ENCODE data around the gene KRT37. TPM values are rescaled to one million over a fixed set of nuclear protein-coding genes. Genes with fewer than 3 reads are reported as not detected.
"Not testable (repeated sequence)": the region's sequence is repeated elsewhere in the genome, so short reads cannot be mapped to it uniquely, and the experiment has no call there.

The KRT37 gene
- total RNA-seq, 1 experiment from 2014 or later, result not detected

DNA sequence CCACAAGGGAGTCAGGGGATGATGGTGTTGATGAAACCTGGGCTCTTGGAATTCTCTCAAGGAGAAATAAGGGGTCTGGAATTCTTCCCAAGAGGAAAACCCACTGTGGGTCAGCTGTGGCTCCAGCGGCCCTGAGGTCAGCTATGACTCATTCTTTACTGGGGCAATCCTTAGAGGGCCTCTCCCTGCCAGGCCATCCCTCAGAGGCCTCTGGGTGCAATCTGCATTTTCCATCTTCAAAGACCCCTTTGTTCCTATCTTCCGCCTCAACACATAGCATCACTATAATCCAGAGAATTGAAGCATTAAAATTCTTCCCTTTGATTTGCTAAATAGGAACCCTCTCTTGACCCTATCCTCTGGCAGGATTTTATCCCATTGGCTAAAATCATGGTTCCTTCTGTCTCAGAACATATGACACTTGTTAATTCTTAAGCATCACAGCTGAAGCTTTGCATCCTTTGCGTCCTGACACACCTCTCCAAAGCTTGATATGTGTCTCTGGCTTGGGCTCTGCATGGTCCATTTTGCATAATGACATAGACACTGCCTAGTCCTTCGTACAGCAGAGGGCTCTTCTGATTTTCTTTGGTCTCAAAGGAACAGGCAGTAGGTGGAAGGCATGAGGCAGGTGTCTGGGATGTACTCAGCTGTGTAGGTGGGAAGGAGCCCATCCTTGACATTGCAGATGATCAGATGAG lies 4.4 kb upstream of the KRT37 start:
- H3K27me3 ChIP-seq (replicated peaks), result no peaks in the 10 kb centered on the region
- H3K9me3 ChIP-seq (replicated peaks), result no peaks in the 10 kb centered on the region
- no peak overlapping the region for H3K4me3 ChIP-seq
- no peak overlapping the region for H3K27ac ChIP-seq
- H3K4me1 ChIP-seq (replicated peaks), result no peaks in the 10 kb centered on the region
- DNase-seq (ENCODE audit: low read depth in 1 of 2, low spot score in 2 of 2), result no peak
- H3K36me3 ChIP-seq, result no peaks in the 10 kb centered on the region

DNA sequence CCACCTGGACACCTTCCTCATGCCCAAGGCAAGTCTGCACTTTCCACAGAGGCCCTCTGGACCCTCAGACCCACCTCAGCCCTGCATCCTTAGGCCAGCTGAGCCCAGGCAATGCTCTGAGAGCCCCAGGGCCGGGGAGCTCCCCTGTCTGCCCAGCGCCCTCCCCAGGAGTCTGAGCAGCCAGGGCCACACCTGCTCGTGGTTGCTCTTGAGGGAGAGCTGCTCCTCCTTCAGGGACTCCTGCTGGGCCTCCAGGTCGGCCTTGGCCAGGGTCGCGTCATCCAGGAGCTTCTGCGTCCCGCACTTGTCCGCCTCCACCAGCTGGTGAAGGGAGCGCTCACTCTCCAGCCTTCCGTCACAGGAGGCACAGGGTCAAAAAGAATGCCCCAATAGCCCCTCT lies 1.8 kb downstream of the KRT37 start:
- H3K36me3 ChIP-seq; H3K4me3 ChIP-seq; DNase-seq (ENCODE audit: low read depth in 1 of 2, low spot score in 2 of 2); H3K27me3 ChIP-seq (replicated peaks); H3K9me3 ChIP-seq (replicated peaks); H3K27ac ChIP-seq; H3K4me1 ChIP-seq (replicated peaks): not testable (repeated sequence)

DNA sequence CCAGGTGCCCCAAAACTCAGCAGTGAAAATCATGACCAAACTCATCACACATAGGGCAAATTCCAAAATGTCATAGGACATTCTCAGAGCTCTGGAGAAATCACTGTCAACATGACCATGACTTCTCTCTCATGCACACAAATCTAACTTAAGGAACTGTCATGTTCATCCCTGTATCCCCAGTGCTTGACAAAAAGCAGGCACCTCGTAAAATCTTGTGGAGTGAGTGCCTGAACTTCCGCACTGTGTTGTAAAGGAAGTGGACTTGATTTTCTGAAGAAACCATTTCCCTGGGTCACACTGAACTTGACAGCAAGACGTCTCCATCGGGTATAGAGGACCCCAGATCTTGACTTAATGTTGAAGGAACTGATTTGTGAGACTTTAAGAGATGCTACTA lies 2.8 kb downstream of the KRT37 start:
- peaks cover 13% of the 10 kb centered on the region for H3K4me1 ChIP-seq (replicated peaks)
- DNase-seq (ENCODE audit: low read depth in 1 of 2, low spot score in 2 of 2), result no peak
- no peak overlapping the region for H3K4me3 ChIP-seq
- no peak overlapping the region for H3K27ac ChIP-seq
- H3K9me3 ChIP-seq (replicated peaks), result no peaks in the 10 kb centered on the region
- no peaks in the 10 kb centered on the region for H3K36me3 ChIP-seq
- H3K27me3 ChIP-seq (replicated peaks), result no peaks in the 10 kb centered on the region

DNA sequence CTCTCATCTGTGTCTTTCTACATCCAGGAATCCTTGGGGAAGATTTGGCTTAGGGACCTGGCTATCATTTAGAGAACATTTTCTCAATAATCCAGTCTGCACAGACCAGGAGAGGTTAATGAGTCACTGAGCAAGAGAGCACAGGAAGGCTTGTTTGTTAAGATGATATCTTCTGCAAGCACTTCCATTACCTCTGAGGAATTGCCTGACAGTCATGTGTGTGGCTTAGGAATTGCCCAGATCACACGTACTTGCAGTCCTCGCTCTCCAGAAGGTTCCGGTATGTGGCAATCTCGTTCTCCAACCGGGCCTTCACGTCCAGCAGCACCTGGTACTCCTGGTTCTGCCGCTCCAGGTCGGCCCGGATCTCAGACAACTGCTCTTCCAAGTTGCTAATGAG lies 3.3 kb downstream of the KRT37 start:
- DNase-seq (ENCODE audit: low read depth in 1 of 2, low spot score in 2 of 2), result no peak
- Histone ChIP-seq H3K4me3 (no peak overlapping the region), H3K36me3 (no peaks in the 10 kb centered on the region), H3K9me3 (replicated peaks) (no peaks in the 10 kb centered on the region), H3K27me3 (replicated peaks) (no peaks in the 10 kb centered on the region), H3K27ac (no peak overlapping the region), H3K4me1 (replicated peaks) (peaks cover 18% of the 10 kb centered on the region)

DNA sequence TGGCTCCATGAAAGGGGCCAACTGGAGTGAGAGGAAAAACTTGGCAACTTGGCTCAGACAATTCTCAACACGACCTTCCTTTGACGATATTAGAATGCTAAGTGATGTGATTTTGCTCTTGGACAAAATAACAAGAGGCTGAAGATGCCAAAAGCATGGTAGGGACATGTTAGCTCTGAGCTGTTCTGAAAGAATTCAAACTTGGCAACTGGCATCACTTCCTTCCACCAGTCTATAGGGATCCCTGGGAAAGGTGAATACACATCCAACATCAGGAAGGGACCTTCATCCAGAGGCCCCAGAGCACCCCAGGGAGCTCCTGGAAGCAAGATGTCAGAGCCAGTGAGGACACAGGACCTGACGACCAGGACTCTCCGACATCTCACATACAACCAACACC lies 4.3 kb downstream of the KRT37 start:
- H3K9me3 ChIP-seq (replicated peaks), result no peaks in the 10 kb centered on the region
- no peak overlapping the region for H3K4me3 ChIP-seq
- peaks cover 28% of the 10 kb centered on the region for H3K4me1 ChIP-seq (replicated peaks)
- no peak overlapping the region for H3K27ac ChIP-seq
- H3K27me3 ChIP-seq (replicated peaks), result no peaks in the 10 kb centered on the region
- DNase-seq (ENCODE audit: low read depth in 1 of 2, low spot score in 2 of 2), result no peak
- no peaks in the 10 kb centered on the region for H3K36me3 ChIP-seq

DNA sequence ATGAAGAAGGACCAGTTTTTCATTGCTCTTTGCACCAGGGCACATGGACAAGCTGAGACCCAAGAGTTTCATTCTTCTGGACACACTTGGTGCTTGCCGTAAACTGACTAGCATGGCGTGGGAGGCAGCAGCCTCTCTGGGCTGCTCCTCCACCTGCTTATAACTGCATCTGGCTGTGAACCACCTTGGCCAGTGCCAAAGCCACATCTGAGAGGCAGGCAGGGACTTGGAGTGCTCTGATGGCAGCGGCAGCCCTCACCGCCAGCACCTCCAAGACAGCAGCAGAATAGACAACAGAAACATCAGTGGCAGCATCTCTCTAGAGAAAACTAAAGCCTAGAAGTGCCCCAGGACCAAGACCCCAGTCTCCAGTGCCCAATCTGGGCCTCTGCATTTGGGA lies 4.7 kb downstream of the KRT37 start:
- Histone ChIP-seq H3K27me3 (replicated peaks) (no peaks in the 10 kb centered on the region), H3K4me1 (replicated peaks) (peaks cover 32% of the 10 kb centered on the region), H3K4me3 (no peak overlapping the region), H3K36me3 (no peaks in the 10 kb centered on the region), H3K9me3 (replicated peaks) (no peaks in the 10 kb centered on the region), H3K27ac (no peak overlapping the region)
- no peak for DNase-seq (ENCODE audit: low read depth in 1 of 2, low spot score in 2 of 2)

DNA sequence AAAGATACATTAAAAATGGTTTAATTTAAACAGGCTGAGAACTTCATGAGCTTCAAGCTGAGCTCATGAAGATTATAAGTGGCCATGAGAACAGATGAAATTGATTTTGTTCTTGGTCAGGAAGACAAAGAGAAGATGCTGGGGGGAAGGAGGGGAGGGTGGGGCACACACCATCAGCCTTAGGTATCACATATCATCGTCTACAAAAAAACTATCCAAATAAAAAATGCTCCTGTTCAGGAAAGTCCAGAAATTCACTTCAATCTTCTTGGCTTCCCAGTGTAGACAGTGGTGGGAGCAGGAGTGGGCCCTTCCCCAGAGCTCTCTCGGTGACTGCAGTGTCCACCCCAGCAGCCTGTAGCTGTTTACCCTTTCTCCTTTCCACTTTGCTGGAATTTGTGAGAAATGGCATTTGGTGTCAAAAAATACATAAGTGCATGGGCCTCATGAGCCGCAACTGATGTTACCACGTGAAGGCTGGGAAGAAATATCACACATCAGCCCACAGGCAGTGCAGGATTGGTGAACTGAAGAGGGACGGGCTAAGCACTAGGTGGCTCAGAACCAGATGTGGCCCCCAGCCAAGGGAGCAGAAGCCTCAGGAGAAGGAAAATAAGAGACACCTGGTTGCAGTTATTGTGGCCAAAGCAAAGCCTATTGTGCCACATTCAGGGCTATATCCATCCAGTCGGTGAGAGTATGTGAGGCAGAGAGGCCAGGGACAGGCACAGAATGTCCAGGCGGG lies 6.1 kb downstream of the KRT37 start:
- Histone ChIP-seq H3K4me1 (replicated peaks) (peaks cover 47% of the 10 kb centered on the region), H3K9me3 (replicated peaks) (no peaks in the 10 kb centered on the region), H3K27ac (no peak overlapping the region), H3K36me3 (no peaks in the 10 kb centered on the region), H3K27me3 (replicated peaks) (no peaks in the 10 kb centered on the region), H3K4me3 (no peak overlapping the region)
- no peak for DNase-seq (ENCODE audit: low read depth in 1 of 2, low spot score in 2 of 2)

DNA sequence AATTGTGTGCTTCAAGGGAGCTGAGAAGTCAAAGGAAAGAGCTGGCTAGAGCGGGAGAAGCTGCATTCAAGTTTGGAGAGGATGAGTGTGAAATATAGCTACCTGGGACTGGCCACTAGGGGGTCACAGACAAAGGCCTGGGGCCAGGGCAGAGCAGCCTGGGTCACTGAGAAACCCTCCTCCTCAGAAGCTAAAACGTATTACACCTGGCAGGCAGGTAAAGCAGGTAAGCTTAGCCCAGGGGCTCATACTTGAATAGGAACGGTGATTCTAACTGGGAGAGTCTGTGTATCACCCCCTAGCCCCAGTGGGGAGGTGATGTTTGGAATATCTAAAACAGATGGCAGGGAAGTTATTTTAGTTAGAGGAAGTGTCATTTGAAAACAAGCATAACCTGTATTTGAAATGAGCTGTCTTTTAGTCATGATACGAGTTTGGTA lies 6.8 kb downstream of the KRT37 start:
- H3K4me1 ChIP-seq (replicated peaks), result peaks cover 50% of the 10 kb centered on the region
- H3K9me3 ChIP-seq (replicated peaks), result no peaks in the 10 kb centered on the region
- no peaks in the 10 kb centered on the region for H3K27me3 ChIP-seq (replicated peaks)
- DNase-seq (ENCODE audit: low read depth in 1 of 2, low spot score in 2 of 2), result peak in 1 of 2 experiments; percentile 11
- no peaks in the 10 kb centered on the region for H3K36me3 ChIP-seq
- no peak overlapping the region for H3K27ac ChIP-seq
- H3K4me3 ChIP-seq, result no peak overlapping the region

DNA sequence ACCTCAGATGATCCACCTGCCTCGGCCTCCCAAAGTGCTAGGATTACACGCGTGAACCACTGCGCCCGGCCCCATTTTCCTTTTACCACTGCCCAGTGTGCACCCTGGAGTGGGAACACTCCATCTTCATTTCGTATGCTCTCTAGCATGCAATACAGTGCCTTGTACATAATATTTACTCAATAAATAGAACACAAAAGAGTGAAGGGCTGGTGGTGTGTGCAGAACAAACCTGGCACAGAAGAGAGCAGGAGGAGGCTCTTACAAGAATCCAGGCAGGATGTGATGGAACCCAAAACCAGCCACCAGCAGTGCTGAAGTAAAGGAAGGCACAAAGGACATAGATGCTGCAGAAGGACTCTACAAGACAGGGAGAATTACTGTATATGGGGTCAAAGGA lies 7.3 kb downstream of the KRT37 start:
- Histone ChIP-seq H3K4me1 (replicated peaks) (peaks cover 50% of the 10 kb centered on the region), H3K27me3 (replicated peaks) (no peaks in the 10 kb centered on the region), H3K27ac (peak overlapping the region; percentile 58), H3K36me3 (no peaks in the 10 kb centered on the region), H3K4me3 (no peak overlapping the region), H3K9me3 (replicated peaks) (no peaks in the 10 kb centered on the region)
- DNase-seq (ENCODE audit: low read depth in 1 of 2, low spot score in 2 of 2), result peak in 1 of 2 experiments; percentile 9

DNA sequence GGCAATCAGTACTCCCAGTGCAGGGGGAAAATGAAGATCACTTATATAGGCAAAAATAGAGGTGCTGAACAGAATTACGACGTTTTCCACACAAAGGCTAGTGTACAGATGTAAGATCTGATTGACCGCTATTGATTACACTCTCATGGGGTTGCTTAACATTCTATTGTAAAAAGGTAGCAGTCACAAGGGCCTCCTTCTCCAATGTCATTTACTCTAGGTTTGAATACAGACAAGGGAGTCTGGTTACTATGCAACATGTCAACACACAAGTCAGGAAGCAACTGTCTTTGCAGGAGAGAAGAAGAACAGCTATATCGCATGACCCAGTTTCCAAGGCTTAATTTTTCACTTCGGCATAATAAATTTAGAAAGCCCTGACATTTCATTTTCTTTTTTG lies 7.9 kb downstream of the KRT37 start:
- no peak overlapping the region for H3K4me3 ChIP-seq
- H3K4me1 ChIP-seq (replicated peaks), result peaks cover 50% of the 10 kb centered on the region
- no peaks in the 10 kb centered on the region for H3K9me3 ChIP-seq (replicated peaks)
- DNase-seq (ENCODE audit: low read depth in 1 of 2, low spot score in 2 of 2), result no peak
- no peaks in the 10 kb centered on the region for H3K27me3 ChIP-seq (replicated peaks)
- peak overlapping the region; percentile 58 for H3K27ac ChIP-seq
- no peaks in the 10 kb centered on the region for H3K36me3 ChIP-seq

DNA sequence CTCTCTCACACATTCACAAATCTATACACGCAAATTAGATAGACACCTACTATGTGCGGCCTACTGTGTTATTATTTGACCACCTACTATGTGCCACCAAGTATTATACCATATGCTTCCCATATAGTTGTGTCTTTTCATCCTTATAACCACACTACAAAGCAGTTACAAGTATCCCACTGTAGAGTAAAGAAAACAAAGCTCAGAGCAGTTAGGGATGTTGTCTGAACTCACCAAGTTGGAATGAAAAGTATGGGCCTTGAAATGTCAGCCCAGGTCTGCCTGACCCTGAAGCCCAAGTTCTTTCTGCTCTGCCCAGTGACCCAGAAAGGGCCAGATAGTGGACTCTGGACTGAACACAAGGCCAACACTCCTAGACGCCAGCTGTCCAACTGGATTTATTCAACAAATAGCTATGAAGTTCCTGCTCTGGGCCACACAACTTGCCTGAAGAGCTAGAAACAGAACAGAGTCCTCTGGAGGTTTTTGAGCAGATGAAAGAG lies 8.5 kb downstream of the KRT37 start:
- Histone ChIP-seq H3K4me1 (replicated peaks) (peaks cover 50% of the 10 kb centered on the region), H3K4me3 (no peak overlapping the region), H3K27me3 (replicated peaks) (no peaks in the 10 kb centered on the region), H3K36me3 (no peaks in the 10 kb centered on the region), H3K27ac (peak overlapping the region; percentile 58), H3K9me3 (replicated peaks) (no peaks in the 10 kb centered on the region)
- peak; percentile 52 to 70 for DNase-seq (ENCODE audit: low read depth in 1 of 2, low spot score in 2 of 2)

DNA sequence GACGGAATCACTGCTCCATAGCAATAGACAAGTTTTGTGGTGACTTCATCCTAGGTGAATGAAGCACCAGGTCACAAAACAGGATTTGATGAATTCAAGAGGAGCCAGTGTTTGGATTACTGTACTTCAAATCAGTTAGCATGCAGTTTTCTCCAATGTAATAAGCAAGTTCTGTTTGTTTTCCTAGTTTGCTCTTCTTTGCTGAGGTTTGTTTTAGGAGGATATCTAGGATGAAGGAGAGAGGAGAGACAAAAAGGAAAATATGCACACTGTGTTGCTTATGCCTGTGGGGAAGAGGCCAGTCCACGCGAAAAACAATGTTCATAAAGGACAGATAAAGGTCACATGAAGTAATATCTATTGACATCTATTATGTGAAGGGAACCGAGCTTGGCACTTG lies 9.0 kb downstream of the KRT37 start:
- Histone ChIP-seq H3K4me3 (no peak overlapping the region), H3K36me3 (no peaks in the 10 kb centered on the region), H3K27ac (peak overlapping the region; percentile 58), H3K4me1 (replicated peaks) (peaks cover 50% of the 10 kb centered on the region), H3K27me3 (replicated peaks) (no peaks in the 10 kb centered on the region), H3K9me3 (replicated peaks) (no peaks in the 10 kb centered on the region)
- DNase-seq (ENCODE audit: low read depth in 1 of 2, low spot score in 2 of 2), result peak in 1 of 2 experiments; percentile 63

DNA sequence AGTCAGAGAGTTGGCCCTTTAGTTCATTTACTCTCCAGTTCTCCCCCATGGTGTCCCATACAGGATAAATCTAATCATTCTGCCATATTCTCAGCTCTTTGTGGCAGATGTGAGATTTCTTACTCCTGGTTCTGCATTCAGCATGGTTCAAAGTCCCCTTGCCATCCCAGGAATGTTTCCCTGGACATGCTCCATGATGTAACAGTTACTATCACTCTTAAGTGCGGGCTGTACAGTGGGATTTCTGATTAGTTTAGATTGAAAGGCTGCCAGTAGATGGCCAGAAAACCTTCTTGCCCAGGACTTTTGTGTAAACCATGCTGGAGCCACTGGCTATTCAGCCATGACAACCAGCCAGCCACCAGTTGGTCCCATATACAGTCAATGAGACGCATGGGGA lies 10.4 kb downstream of the KRT37 start:
- Histone ChIP-seq H3K9me3 (replicated peaks) (no peaks in the 10 kb centered on the region), H3K27me3 (replicated peaks) (no peaks in the 10 kb centered on the region), H3K4me1 (replicated peaks) (peaks cover 50% of the 10 kb centered on the region), H3K4me3 (no peak overlapping the region), H3K27ac (no peak overlapping the region), H3K36me3 (no peaks in the 10 kb centered on the region)
- no peak for DNase-seq (ENCODE audit: low read depth in 1 of 2, low spot score in 2 of 2)

DNA sequence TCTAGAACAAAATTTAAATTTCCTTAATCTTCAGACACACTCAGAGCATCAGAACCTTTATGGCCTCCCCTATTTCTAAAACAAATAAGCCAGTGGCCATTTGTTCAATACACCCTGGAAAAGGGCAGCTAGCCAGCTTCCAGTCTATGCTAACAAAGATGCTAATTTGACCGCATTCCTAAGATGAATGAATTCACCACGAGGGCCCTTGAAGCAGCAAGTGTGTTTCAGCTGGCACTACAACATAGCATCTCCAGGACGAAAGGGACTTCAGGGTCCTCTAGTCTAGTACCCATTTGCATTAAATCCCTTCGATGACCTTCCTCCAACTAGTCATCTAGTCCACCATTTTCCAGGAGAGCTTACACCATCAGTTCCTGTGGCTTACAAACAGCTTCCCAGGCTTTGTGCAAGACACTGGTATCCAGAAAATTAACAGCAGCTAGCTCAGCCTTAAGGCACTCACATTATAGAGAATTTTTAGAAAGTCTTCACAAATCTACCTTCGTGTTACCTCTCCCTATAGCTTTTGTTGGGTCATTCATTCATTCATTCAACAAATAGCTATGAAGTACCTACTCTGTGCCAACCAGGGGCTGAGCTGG lies 10.9 kb downstream of the KRT37 start:
- H3K9me3 ChIP-seq (replicated peaks), result no peaks in the 10 kb centered on the region
- H3K36me3 ChIP-seq, result no peaks in the 10 kb centered on the region
- no peak overlapping the region for H3K4me3 ChIP-seq
- H3K27ac ChIP-seq, result no peak overlapping the region
- H3K27me3 ChIP-seq (replicated peaks), result no peaks in the 10 kb centered on the region
- peaks cover 50% of the 10 kb centered on the region for H3K4me1 ChIP-seq (replicated peaks)
- DNase-seq (ENCODE audit: low read depth in 1 of 2, low spot score in 2 of 2), result peak in 1 of 2 experiments; percentile 35

Measured in SJSA1 (cell line).